Stimulated activated CD8-positive, alpha-beta memory T cell treated with anti-CD3 and anti-CD28 coated beads, Interleukin-7, amount 100 ng/mL, for 4 hours (primary cell): ENCODE measurements around the gene DCTD.
"Not testable (repeated sequence)": the region's sequence is repeated elsewhere in the genome, so short reads cannot be mapped to it uniquely, and the experiment has no call there.

Source experiments
- DNase-seq, 2 donors: peaks; one replicate each; pipeline ENCODE4 v3.0.0-alpha.2; 2020; ENCODE audit warnings: low read depth in 2 of 2

DCTD gene

GRCh38 chr4:182921608-182922007 is 4.4 kb upstream of the DCTD start:
- no peak for DNase-seq

DNA sequence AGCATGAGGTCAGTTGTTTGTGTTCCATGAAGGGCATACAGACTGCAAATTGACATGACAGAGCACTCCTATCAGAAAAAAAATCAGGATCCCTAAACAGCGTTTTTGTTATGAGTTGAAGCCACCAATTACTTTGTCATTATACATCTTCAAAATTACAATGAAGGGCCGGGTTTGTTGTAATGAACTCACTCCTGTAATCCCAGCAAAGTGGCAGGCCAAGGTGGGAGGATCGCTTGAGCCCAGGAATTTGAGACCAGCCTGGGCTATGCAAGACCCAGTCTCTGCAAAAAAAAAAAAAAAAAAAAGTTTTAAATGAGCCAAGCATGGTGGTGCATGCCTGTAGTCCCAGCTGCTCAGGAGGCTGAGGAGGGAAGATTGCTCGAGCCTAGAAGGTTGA is 3.5 kb upstream of the DCTD start:
- no peak for DNase-seq

DNA sequence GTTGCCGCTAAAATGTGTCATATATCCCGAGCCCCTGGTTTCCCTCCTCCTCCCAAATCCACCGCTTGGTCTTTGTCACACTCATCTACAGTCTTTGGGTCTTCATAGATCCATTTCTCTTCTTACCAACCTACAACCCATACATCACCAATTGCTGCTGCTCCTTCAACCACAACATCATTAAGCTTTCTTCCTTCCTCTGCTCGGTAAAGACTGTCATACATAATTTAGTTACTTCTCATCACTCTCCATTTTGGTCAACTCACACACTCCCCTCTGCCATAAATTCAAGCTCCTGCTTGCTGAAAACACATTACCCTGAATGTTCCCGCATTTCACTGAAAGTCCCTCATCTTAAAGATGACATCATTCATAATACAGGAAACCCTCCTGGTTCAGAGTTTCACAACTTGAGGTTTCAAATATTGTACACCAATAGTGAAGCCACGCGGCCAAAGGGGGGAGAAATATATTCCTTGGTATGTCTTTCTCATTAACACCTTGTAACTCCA is 1.7 kb upstream of the DCTD start:
- no peak for DNase-seq

- no peak for DNase-seq
Measured at GRCh38 chr4:182918044-182918607, 940 bp upstream of the DCTD start.

DNA sequence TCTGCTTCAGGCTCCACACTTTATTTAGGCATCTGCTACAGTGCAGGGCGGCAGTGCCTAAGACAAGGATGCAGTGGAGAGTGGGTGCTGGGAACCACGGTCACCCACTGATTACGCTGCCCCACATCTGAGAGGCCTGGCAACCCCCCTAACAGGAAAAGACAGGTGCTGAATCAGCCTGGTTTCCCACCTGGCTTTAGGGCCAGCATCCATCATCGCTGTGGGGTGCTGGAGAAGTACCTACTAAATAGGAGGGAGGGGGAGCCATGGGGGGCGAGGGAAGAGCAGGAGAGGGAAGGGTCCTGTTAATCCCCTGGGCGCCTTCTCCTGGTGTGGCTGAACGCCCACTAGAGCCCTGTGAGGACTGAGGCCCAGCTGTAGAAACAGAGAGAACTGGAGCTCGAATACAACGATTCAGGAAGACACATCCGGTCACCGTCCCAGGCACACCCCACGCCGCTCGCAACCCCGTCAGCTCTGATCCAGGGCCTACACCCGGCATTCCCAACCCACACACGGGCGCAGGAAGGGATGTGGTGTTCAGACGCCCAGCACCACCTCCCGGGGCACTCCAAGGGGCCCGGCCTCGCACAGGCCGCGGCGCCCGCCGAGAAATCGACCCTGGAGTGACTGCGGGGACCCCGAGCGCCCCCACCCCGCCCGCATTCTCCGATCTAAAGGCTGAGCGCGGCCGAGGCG is 554 bp downstream of the DCTD start:
- peak in 1 of 2 donors; percentile 19 for DNase-seq

- DNase-seq, result no peak
Measured at GRCh38 chr4:182914357-182914756, 2.8 kb downstream of the DCTD start.

GRCh38 chr4:182913621-182914020 is 3.6 kb downstream of the DCTD start:
- DNase-seq, result no peak

- DNase-seq, result no peak
Measured at GRCh38 chr4:182913036-182913435, 4.2 kb downstream of the DCTD start.

GRCh38 chr4:182908124-182908523 is 9.1 kb downstream of the DCTD start:
- no peak for DNase-seq

- DNase-seq, result no peak
Measured at GRCh38 chr4:182907396-182907795, 9.8 kb downstream of the DCTD start.

GRCh38 chr4:182906786-182907185 is 10.4 kb downstream of the DCTD start:
- DNase-seq, result no peak

- no peak for DNase-seq
Measured at GRCh38 chr4:182905038-182905437, 12.1 kb downstream of the DCTD start.

DNA sequence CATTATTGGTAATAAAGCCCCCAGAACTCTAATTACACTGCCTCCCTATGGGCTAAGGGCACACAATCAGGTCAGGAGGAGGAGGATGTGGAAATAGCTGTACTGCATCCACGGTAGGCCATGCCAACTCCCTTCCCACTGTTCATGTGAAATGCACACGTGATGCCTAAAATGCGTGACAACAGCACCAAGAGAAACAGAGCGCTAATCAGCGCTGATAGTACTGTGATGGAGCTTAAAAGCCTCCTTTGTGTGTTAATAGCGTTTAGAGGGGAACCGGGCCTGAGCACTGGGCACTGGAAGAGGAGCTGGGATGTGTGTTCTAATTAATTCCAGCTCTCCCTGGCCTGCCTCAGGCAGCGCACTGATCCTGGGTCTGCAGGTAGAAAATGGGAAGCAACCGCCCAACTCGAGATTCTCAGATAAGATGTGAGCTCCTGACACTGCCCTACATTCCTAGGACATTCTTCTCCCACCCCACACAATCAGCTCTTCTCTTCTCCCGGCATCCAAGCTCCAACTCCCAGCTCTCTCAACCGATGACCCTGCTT is 12.9 kb downstream of the DCTD start:
- no peak for DNase-seq

- DNase-seq, result no peak
Measured at GRCh38 chr4:182903013-182903412, 14.2 kb downstream of the DCTD start.

DNA sequence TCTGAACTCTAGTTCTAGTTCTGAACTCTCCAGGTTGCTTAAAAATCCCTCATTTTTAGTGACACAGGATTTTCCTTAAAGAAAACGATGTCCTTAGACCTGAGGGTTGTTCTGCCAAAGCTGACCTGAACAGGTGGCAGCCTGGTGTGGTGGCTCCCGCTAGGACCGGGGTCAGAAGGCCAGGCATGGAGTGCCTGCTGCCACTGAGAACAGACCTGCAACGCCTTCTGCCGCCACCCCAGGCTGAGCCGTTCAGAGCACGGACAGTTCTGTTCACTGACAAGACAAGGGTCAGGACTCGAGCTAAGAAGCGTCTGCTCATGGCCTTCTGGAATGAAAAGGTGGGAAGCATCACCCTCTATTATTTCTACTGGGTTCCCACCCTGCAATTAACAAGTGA is 15.8 kb downstream of the DCTD start:
- DNase-seq, result no peak

- not testable (repeated sequence) for DNase-seq
Measured at GRCh38 chr4:182900021-182900420, 17.2 kb downstream of the DCTD start.

DNA sequence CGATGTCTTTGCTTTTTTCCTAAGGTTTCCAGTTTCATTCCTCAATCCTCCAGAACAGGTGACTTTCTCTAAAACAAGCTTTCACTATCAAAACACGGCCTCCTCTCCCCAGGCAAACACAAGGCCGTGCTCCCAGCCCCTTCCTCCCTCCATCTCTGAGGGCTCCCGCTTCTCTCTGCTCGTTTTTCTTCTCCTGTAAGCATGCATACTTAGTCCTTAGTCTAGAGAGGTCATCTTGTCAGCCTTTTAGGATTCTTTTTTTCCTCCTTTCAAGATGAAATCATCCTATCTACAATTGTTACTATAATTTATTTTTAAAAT is 18.7 kb downstream of the DCTD start:
- no peak for DNase-seq

- DNase-seq, result no peak
Measured at GRCh38 chr4:182897601-182898478, 19.3 kb downstream of the DCTD start.

DNA sequence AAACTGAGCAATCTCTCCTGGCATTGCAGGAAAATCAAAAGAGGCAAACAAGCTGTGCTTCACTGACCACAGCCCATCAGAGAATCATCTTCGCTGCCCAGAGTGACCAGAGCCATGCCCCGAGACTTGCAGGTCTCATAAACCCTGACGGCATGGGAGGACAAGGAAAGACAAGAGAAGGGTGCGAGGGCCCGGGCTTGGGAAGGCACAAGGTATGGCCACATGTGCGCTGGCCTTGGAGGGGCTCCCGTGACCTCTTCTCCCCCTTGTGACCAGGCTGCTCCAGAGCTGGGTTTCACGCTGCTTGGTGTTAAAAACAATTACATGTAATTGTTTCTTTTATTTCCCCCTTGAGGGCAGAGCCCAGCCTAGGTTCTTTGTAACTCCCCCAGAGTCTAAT is 20.8 kb downstream of the DCTD start:
- DNase-seq, result no peak

DNA sequence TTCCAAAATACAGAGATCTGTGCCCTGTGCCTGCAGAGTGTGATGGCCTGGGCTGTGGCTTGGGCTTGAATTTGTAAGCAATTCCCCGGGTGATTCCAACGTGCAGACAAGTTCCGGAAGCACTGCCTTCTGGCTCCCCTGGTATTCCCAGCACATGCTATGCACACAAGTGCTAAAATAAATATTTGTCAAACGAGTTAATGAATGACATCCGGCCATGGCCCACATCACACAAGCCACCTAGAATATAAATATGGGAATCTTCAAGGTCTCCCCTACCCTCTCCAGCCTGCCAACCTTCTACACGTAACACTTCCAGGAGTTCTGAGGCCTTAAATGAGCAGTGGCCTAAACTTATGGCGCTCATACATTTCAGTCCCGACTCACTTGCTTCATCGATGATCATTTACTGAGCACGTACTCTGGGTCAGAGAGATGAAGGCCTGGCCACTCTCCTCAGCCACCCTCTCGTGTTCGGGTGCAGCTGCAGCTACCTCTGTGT is 21.3 kb downstream of the DCTD start:
- no peak for DNase-seq

DNA sequence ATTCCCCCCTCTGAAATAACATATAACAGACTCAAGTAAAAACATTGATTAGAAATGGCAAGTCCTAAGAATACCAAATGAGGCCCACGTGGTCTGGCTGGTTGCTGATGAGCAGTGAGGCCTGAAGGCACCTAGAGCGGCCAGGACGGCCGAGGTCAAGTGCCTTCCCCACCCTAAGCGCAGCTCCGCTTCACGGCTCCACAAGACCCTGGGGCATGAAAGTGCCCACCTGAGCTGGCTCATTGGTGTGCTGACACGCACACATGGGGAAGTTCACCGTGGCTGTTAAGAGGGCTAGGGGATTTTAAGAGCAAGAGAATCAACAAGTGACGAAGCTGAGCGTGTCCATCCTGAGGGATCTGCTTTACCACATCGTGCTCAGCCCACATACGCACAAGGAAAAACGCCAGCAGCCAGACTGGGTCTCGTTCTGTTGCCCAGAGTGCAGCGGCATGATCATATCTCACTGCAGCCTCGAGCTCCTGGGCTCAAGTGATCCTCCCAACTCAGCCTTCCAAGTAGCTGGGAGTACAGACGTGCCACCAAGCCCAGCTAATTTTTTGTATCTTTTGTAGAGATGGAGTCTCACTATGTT is 22.4 kb downstream of the DCTD start:
- DNase-seq, result no peak
